ENCODE data around the gene GNA14. TPM values are rescaled to one million over a fixed set of nuclear protein-coding genes. Genes with fewer than 3 reads are reported as not detected.
"Not testable (repeated sequence)": the region's sequence is repeated elsewhere in the genome, so short reads cannot be mapped to it uniquely, and the experiment has no call there.

The GNA14 gene
- polyA plus RNA-seq, 3 donors: 0.83 to 3.9 (median 3.0) TPM

DNA sequence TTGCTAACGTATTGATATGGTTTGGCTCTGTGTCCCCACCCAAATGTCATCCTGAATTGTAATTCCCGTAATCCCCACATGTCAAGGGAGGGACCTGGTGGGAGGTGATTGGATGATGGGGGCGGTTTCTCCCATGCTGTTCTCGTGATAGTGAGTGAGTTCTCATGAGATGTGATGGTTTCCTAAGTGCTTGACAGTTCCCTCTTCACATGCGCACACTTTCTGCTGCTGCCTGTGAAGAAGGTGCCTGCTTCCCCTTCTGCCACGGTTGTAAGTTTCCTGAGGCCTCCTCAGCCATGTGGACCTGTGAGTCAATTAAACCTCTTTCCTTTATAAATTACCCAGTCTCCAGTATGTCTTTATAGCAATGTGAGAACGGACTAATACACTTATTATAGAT lies 207.0 kb downstream of the GNA14 start:
- 47 to 79% (median 67%) methylated on average over 7 of the region's 7 CpGs for WGBS, 3 donors
- H3K27ac ChIP-seq (ENCODE audit: low read depth, low read length): not testable (repeated sequence)

DNA sequence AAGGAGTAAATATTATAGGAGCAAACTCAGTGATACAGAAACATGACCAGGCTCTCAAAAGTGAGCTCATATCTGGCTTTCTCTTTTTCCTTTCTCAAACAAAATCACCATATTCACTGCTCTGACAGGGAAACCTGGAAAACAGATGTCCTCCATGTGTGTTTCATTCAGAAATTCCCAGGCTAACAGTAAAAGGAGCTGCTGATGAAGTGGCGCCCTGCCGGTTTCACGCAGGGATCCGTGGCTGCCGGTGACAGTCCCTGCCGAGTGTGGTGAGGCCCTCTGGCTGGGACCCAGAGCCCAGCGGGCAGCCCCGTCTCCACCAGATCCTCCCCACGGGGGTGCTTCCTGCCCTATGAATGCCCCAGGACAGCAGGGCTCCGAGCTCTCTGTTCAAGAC lies 208.1 kb downstream of the GNA14 start:
- 23 to 51% (median 40%) methylated on average over 10 of the region's 10 CpGs for WGBS, 3 donors
- no peak overlapping the region for H3K27ac ChIP-seq (ENCODE audit: low read depth, low read length)

DNA sequence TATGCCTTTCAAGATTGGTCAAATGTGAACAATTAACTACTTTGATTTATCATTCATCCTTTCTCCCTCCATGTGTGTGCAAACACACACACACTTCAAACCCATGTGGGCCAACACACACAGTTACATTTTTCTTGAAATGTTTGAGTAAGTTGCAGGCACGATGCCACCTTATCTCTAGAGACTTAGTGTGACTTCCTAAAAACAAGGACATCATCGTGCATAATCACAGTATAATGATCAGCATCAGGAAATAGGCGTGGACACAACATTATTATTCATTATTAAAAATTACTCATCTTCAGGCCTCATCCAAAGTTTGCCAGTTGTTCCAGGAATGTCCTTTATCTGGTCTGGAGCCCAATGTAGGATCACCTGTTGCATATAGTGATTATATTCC lies 209.5 kb downstream of the GNA14 start:
- 38 to 56% (median 48%) methylated on average over 3 of the region's 3 CpGs for WGBS, 3 donors
- no peak overlapping the region for H3K27ac ChIP-seq (ENCODE audit: low read depth, low read length)

DNA sequence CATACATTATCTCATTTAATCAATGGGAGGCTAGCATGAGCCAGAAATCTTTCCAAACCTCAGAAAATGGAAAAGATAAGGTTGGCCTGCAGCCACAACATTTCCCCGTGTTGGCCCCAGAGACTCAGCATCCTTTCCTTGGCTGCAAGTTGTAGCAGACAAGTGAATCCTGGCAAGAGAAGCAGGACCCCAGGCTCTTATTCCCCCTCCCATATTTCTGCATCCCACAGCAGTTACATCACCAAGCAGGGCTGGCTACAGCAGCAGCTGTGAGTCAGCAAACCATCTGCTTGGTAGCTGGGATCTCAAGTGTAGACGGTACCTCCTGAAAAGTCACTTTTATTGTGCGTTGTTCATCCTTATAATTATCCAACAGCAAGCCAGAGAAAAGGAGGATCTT lies 212.4 kb downstream of the GNA14 start:
- WGBS, 3 donors: 61 to 71% (median 66%) methylated on average over 3 of the region's 3 CpGs
- H3K27ac ChIP-seq (ENCODE audit: low read depth, low read length): no peak overlapping the region

DNA sequence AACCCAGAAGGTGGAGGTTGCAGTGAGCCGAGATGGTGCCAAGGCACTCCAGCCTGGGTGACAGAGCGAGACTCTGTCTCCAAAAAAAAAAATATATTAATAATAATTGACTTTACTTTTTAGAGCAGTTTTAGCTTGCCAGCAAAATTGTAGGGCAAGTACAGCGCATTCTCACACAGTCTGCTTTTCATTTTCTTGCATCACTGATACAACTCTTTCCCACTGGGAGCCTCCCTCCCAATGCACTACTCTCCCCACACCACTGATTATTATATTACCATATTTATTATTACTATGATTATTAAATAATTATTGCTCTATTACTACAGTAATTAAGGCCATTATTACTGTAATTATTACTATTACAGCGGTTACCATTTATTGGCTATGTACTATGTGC lies 212.8 kb downstream of the GNA14 start:
- H3K27ac ChIP-seq (ENCODE audit: low read depth, low read length): no peak overlapping the region
- WGBS, 3 donors: 63 to 85% (median 84%) methylated on average over 4 of the region's 4 CpGs

DNA sequence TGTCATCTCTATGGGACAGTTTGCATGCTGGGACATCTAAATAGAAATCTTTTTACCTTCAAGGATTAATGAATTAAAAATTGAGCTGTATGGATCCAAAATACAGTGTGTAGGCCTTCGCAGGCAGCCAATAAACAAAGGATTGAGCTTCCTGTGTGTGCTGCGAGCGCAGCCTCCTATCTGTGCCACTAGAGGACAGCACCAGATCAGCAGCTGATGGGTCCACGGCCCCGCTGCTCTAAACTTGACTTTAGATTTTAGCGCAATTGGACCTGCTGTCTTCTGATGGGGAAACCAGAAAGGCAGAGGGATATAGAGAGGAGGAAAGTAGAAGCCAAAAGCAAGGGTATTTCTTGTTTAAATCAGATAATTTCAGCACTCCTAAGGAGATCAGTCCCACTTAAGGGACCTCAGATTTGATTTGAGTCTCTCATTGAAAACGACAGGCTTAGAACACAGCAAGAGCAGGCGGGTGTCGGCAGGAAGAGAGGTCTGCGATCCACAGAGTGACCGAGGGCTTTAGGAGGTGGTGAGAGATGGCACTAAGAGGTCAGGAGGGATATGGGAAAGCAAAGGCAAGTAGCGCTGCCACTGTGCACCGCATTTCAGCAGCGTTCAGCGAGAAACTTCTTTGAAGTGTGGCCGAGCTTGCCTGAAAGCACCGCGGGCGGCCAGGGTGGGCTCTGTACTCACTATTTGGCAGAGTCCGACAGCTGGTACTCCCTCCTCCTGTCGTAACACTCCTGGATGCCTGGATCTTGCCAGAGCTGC lies 214.3 kb downstream of the GNA14 start:
- WGBS, 3 donors: 63 to 69% (median 68%) methylated on average over 21 of the region's 21 CpGs
- no peak overlapping the region for H3K27ac ChIP-seq (ENCODE audit: low read depth, low read length)

DNA sequence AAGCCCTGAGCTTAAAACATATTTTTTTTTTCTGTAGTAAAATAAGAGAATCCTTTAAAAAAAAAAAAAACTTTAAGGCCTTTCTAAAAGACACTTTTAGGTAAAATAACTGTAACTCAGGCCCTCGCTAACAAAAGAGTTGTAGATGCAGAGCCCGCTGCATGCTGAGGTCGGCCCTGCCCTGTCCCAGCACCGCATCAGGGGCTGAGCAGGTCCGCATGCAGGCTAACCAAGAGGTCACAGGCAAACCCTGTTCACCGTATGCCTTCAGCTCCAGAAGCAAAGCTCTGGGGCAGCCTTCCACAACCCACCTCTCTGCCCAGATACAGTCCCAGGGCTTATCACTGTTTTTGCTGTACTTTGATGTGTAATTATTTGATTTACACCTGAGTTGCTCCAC lies 216.1 kb downstream of the GNA14 start:
- 80 to 94% (median 93%) methylated on average over 6 of the region's 6 CpGs for WGBS, 3 donors
- no peak overlapping the region for H3K27ac ChIP-seq (ENCODE audit: low read depth, low read length)

DNA sequence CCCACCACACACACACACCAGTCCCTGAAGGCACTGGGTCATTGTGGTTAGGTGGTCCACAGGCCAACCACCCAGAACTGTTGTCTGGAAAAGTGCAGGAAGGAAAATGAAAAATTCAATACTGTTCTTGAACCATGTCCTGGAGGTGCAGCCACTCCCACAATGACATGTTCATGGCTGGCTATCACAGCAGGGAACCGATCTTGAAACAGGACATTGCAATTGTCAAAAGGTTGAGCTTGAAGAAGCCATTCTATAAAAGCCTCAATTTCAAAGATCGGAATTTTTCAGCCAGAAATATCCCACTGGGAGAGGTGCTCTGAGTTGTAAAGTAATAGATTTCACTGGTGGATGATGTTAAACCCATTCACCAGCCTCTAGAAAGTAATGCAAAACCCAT lies 218.2 kb downstream of the GNA14 start:
- no peak overlapping the region for H3K27ac ChIP-seq (ENCODE audit: low read depth, low read length)
- 61 to 74% (median 67%) methylated on average over 2 of the region's 2 CpGs for WGBS, 3 donors

DNA sequence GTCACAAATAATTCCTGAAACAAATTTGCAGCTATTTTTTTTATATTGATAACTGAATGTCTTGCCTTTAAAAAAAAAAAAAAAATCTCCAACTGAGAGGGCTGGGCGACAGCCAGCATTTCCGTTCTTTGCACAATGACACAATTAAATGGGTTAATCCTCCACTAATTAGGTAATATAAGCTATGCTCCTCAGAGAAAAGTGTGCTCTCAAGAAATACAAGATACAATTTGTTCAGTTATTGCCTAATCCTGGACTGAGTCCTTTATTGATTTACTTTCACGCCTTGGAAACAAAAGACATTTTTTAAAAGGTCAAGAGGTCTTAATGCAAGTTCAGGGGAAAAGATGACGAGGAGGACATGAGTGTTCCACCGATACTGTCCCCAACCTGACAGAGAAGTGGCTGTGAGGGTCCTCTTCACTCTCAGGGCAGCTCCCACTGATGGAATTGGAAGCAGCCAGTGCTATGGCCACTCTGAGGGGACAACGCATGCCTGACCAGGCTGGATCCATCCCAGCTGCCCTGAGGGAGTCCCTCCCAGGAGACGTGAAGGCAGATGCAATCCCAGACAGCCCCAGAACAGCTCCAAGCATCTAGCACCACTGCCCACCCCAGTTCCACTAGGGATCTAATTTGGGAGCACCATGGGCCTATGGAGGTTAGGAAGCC lies 220.7 kb downstream of the GNA14 start:
- no peak overlapping the region for H3K27ac ChIP-seq (ENCODE audit: low read depth, low read length)

DNA sequence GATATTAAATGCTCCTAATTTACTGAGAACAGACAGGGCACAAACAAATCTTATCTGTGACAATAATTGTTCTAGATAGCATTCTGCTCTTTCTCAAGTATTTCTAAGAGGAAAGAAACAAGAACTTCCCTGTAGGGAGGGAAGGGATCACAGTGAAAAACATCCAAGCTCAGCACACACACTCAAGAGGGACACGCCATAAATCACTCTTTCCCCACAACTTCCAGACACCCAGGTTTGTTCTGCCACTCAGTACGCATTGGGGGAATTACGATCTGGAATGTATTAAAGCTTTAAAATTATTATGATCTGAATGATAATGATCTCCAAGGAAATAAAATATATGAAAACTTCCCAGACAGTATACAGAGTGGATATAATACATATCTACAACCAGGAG lies 221.4 kb downstream of the GNA14 start:
- no peak overlapping the region for H3K27ac ChIP-seq (ENCODE audit: low read depth, low read length)
- WGBS, 3 donors: 44 to 60% (median 49%) methylated on average over 3 of the region's 3 CpGs

More for the DNA sequence above, 220.7 kb downstream of the GNA14 start:
- WGBS, 3 donors: 38 to 51% (median 42%) methylated on average over 7 of the region's 7 CpGs

DNA sequence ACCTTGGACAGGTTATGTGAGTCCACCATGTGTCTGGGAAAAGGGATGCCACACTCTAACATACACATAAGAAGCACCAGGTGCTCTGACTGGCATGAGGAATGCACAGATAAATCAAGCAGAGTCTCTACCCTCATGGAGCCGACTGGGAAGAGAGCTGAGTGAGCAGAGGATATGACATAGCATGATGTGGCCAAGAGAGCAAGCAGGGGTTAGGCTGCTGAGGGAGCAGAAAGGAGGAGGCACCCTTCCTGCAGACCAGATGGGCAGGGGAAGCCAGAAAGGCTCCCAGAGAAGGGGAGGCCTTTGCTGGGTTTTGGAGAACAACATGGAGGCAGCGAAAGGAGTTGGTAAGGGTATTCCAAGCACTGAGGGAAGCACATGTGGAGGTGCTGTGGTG lies 223.1 kb downstream of the GNA14 start:
- no peak overlapping the region for H3K27ac ChIP-seq (ENCODE audit: low read depth, low read length)
- WGBS, 3 donors: 67 to 93% (median 79%) methylated on average over 2 of the region's 2 CpGs

DNA sequence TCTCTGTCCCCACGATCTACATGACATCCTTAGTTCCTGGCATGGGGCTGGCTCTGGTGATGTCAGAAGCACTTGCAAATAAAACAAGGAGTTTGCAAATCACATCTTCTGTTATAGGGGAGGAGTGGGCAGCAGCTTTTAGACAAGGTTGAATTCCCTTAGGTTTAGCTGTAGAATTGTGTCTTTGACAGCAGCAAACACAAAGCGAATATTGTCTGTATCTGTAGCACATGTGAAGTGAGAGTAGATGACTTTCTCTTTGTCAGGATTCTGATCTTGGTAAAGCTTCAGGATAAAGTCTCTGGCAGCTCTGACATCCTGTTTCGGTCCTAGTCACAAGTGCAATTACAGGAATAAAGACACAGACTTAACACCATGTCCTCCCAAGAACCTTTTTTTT lies 224.3 kb downstream of the GNA14 start:
- 79 to 96% (median 87%) methylated on average over 3 of the region's 3 CpGs for WGBS, 3 donors
- H3K27ac ChIP-seq (ENCODE audit: low read depth, low read length): no peak overlapping the region

DNA sequence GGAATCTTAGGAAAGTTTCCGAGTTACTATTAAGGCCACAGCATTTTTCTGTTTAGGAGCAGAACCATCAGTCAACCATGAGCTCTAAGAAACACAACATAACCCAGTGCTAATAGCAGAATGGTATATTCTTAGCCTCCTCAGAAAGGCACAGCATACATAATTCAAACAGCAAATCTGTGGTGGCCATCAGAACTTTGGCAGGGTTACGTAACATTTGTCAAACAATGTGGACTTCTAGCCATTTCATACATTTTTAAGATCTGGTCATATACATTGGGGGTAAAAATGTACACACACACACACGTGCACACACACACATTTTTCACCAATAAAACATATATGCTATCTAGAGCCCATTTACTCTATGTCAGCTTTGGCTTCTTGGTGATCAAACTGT lies 225.2 kb downstream of the GNA14 start:
- no peak overlapping the region for H3K27ac ChIP-seq (ENCODE audit: low read depth, low read length)
- WGBS, 3 donors: 95 to 97% (median 96%) methylated on average over 3 of the region's 3 CpGs

DNA sequence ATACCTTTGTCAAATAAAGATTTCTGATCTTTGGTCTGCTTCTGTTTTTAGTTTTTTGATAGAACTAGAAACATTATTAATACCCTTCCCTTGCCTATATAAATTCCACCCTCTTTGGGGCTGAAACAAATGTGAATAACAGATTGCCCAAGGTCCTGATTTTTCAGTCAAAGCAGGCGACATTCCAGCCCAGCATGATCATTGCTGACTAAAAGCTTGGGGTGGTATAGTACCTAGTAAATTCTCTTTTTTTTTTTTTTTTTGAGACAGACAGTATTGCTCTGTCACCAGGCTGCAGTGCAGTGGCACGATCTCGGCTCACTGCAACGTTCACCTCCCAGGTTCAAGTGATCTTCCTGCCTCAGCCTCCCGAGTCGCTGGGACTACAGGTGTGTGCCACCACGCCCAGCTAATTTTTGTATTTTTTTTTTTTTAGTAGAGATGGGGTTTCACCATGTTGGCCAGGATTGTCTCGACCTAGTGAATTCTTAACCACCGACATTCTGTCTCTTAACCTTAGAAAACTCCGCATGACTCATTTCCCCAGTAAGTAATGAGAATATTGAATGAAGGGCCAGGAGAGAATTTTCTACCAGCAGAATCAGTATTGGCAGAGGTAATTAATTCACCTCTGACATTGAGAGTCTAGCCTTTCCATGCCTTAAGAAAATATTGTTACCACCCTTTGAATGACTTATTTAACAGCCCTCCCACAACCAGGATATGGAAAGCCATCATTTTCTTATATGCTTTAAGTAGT lies 226.4 kb downstream of the GNA14 start:
- 92 to 96% (median 92%) methylated on average over 10 of the region's 10 CpGs for WGBS, 3 donors

DNA sequence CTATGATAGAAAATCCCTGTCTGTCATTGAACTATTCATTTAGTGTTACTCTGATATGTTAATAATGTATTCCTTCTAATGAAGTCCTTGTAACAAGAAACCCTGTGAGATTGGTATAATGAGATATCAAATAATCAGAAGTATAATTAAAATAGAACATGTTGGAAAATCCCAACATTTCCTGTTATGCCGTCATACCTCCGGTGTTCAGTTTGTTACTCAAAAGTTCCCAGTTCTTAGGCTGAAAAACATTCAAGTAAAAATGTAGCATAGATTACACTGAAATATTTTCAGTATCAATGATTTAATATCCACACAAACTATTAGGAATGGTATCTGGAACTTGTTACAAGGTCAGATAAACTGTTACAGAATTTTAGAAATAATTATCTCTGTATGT lies 227.5 kb downstream of the GNA14 start:
- H3K27ac ChIP-seq (ENCODE audit: low read depth, low read length): no peak overlapping the region
- 49 to 78% (median 49%) methylated on average over 2 of the region's 2 CpGs for WGBS, 3 donors

More for the DNA sequence above, 226.4 kb downstream of the GNA14 start:
- no peak overlapping the region for H3K27ac ChIP-seq (ENCODE audit: low read depth, low read length)

DNA sequence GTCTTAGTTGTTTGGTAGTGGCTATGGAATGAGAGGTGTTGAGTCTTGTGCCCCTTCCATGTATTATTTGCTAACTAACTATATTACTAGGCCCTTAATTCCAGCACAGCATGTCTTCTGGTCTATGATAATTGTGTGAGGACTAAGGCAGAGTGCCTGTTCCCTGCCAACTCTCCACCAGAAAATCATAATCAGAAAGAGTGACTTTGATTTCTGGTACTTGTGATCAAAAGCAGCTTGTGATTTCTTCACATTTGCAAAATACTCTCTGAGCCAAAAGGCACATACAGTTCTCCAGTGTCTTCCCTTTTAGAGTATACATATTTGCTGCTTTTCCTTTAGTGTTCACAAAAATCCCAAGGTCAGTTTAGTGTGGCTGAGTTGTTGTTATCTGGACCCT lies 229.9 kb downstream of the GNA14 start:
- no peak overlapping the region for H3K27ac ChIP-seq (ENCODE audit: low read depth, low read length)

DNA sequence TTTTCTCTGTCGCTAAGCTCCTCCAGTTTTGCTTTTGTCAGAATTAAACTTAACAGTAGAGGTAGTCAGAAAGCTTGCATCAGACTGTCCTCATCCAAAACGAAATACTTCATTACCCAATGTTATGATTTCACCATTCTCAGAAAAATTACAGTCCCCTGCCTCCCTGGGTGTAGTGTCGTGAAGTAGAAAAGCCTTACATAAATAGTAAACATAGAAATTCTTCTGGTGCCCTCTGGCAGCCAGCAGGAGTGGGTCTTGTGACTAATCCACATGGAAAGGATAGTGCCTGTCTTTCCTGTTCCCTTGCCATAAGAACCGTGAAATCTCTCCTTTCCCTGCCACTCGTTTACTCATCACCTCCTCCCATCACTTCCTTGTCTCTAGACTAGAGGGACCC lies 230.6 kb downstream of the GNA14 start:
- 33 to 71% (median 45%) methylated on average over 5 of the region's 5 CpGs for WGBS, 3 donors
- H3K27ac ChIP-seq (ENCODE audit: low read depth, low read length): no peak overlapping the region

DNA sequence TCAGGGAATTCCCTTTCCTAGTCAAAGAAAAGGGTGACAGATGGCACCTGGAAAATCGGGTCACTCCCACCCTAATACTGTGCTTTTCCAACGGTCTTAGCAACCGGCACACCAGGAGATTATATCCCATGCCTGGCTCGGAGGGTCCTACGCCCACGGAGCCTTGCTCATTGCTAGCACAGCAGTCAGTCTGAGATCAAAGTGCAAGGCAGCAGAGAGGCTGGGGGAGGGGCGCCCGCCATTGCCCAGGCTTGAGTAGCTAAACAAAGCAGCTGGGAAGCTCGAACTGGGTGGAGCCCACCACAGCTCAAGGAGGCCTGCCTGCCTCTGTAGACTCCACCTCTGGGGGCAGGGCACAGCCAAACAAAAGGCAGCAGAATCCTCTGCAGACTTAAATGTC lies 239.6 kb downstream of the GNA14 start:
- WGBS, 3 donors: 83 to 94% (median 93%) methylated on average over 9 of the region's 9 CpGs
- not testable (repeated sequence) for H3K27ac ChIP-seq (ENCODE audit: low read depth, low read length)

DNA sequence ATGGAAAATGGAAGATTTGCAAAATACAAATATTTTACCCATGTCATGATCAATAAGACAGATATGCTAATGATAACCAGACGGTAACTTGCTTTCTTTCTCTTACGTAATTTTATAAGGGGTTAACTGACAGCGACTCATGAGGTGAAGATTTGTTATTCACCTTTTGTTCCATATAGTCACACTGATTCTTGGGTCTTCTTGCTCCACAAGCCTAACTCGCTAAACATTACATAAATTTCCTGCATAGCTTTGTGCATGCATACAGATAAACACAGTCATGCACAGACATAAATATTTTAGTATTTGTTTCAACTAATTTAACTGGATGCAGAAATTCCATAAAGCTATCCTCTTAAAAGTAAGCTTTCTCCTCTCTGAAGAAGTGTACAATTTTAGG lies 244.9 kb downstream of the GNA14 start:
- H3K27ac ChIP-seq (ENCODE audit: low read depth, low read length): no peak overlapping the region
- 88 to 92% (median 89%) methylated on average over 4 of the region's 4 CpGs for WGBS, 3 donors
